ENCODE data around the gene ROCK2.
A peak's percentile ranks its signal among the peaks of the same experiment; 100 is the strongest.

Gene ROCK2

DNA sequence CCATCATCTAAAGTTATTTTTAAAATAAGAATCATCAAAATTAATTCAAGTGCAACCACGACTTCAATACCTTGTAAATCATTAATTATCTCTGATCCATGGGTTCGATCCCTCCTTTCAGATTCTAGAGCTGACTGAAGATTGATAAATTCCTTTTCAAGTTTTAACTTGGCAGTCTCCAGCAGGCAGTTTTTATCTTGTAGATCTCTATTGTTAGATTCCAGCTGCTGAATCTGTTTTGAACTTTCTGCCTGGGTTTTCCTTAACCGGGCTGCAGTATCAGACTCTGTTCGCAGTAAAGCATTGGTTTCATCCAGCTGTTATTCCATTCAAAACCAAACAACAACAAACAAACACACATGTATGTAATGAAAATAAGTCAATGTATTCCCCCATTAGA is 129.7 kb downstream of the ROCK2 start:
- POLR2A ChIA-PET: no interaction called here
- DNase-seq (ENCODE audit: extremely low spot score): no peak
- no peak for TF ChIP-seq CTCF (IDR thresholded peaks at IDR 0.05; ENCODE audit: control extremely low read depth, extremely low read depth, low read depth, missing control alignments)
- CTCF ChIA-PET: interaction anchor here (2.0 kb wide), 1 partner anchor 10 kb away, joined by 8 read pairs; no protein-coding TSS in a partner anchor

- ChIA-PET CTCF (interaction anchor here (2.0 kb wide), 1 partner anchor 10 kb away, joined by 8 read pairs; no protein-coding TSS in a partner anchor), POLR2A (no interaction called here)
- no peak for TF ChIP-seq CTCF (IDR thresholded peaks at IDR 0.05; ENCODE audit: control extremely low read depth, extremely low read depth, low read depth, missing control alignments)
- DNase-seq (ENCODE audit: extremely low spot score): no peak
These were observed 130.5 kb downstream of the ROCK2 start for GRCh38 chr2:11213975-11214374.

- no peak for TF ChIP-seq CTCF (IDR thresholded peaks at IDR 0.05; ENCODE audit: control extremely low read depth, extremely low read depth, low read depth, missing control alignments)
- CTCF ChIA-PET: no interaction called here
- DNase-seq (ENCODE audit: extremely low spot score): no peak
- POLR2A ChIA-PET: no interaction called here
These were observed 131.3 kb downstream of the ROCK2 start for GRCh38 chr2:11213090-11213638.

GRCh38 chr2:11212645-11213044 is 131.8 kb downstream of the ROCK2 start:
- CTCF ChIA-PET: interaction anchor here (1.1 to 1.7 kb wide), 5 partner anchors 8 to 80 kb away, joined by 3 to 5 read pairs (median 3); no protein-coding TSS in a partner anchor
- POLR2A ChIA-PET: no interaction called here

DNA sequence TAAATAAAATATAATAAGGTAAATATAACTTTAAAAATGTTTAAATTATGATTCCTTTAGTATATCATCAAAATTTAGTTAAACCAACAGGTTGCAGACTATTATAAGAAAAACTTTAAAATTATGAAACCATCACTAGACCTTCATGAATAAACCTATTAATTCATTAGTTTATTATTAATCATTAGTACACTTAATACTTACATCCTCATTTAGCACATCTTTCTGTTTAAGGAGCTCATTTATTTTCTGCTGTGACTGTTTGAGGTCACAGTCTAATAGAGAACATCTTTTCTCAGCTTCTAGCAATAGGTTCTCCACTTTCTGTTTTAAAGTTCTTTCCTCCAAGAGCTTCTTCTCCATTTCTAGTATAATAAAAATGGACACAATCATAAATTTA is 136.4 kb downstream of the ROCK2 start:
- ChIA-PET POLR2A (no interaction called here), CTCF (interaction anchor here (1.0 to 1.4 kb wide), 2 partner anchors 9 to 11 kb away, joined by 3 to 6 read pairs; no protein-coding TSS in a partner anchor)
- TF ChIP-seq CTCF (IDR thresholded peaks at IDR 0.05; ENCODE audit: control extremely low read depth, extremely low read depth, low read depth, missing control alignments): no peak
- DNase-seq (ENCODE audit: extremely low spot score): no peak

More at GRCh38 chr2:11212645-11213044, 131.8 kb downstream of the ROCK2 start:
- DNase-seq (ENCODE audit: extremely low spot score): no peak
- TF ChIP-seq CTCF (IDR thresholded peaks at IDR 0.05; ENCODE audit: control extremely low read depth, extremely low read depth, low read depth, missing control alignments): no peak

- DNase-seq (ENCODE audit: extremely low spot score): peak; percentile 22
- TF ChIP-seq CTCF (IDR thresholded peaks at IDR 0.05; ENCODE audit: control extremely low read depth, extremely low read depth, low read depth, missing control alignments): no peak
- ChIA-PET CTCF (interaction anchor here (1.4 to 1.5 kb wide), 2 partner anchors 12 to 14 kb away, joined by 3 read pairs; no protein-coding TSS in a partner anchor), POLR2A (interaction anchor here (0.6 kb wide), 1 partner anchor 757 kb away, joined by 6 read pairs; no protein-coding TSS in a partner anchor)
These were observed 141.0 kb downstream of the ROCK2 start for GRCh38 chr2:11203480-11203879.
